Measurements from ENCODE around the gene AMDHD2.

GRCh38 chr16:2527071-2527783, 7.1 kb downstream of the AMDHD2 start:
- TF ChIP-seq, protein P1, sequence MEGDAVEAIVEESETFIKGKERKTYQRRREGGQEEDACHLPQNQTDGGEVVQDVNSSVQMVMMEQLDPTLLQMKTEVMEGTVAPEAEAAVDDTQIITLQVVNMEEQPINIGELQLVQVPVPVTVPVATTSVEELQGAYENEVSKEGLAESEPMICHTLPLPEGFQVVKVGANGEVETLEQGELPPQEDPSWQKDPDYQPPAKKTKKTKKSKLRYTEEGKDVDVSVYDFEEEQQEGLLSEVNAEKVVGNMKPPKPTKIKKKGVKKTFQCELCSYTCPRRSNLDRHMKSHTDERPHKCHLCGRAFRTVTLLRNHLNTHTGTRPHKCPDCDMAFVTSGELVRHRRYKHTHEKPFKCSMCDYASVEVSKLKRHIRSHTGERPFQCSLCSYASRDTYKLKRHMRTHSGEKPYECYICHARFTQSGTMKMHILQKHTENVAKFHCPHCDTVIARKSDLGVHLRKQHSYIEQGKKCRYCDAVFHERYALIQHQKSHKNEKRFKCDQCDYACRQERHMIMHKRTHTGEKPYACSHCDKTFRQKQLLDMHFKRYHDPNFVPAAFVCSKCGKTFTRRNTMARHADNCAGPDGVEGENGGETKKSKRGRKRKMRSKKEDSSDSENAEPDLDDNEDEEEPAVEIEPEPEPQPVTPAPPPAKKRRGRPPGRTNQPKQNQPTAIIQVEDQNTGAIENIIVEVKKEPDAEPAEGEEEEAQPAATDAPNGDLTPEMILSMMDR (conservative IDR thresholded peaks at IDR 0.05; ENCODE audit: low read length): no peak
- TF ChIP-seq EZH2phosphoT487 (IDR thresholded peaks at IDR 0.05; ENCODE audit: borderline replicate concordance, low read depth, low read length): no peak
